ENCODE results near the gene PITPNB. TPM values are rescaled to one million over a fixed set of nuclear protein-coding genes. Genes with fewer than 3 reads are reported as not detected.

PITPNB gene
- total RNA-seq, 1 donor from 2014 or later, result 93.0 TPM

DNA sequence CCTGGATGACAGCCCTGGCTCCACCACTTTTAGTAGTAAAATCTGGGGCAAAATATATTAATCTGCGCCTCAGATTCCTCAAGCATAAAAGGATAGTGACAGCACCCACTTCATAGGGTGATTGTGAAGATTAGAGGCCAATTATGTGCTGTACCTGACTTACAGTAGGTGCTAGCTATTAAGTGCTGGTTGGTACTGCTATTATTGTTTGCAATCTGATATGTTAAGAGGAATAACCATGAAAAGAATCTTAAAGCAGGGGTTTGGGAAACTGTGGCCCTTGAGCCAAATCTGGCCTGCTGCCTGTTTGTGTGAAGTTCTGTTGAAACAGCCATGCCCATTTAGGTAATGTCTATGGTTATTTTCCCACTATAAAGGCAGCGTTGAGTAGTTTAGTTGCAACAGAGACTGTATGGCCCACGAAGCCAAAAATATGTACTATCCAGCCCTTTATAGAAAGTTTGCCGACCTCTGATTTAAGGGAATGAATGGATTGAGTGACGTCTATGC lies 72.8 kb downstream of the PITPNB start:
- Mint-ChIP-seq H3K4me3 (no peak overlapping the region), H3K9me3 (no peaks in the 10 kb centered on the region), H3K36me3 (peaks cover 19% of the 10 kb centered on the region), H3K4me1 (peaks cover 65% of the 10 kb centered on the region), H3K27me3 (ENCODE audit: low read depth) (no peaks in the 10 kb centered on the region), H3K27ac (peak overlapping the region; percentile 94)
- no peak for TF ChIP-seq CTCF (IDR thresholded peaks at IDR 0.05; ENCODE audit: unreplicated experiment)
- DNase-seq (ENCODE audit: low spot score in 2 of 2, unreplicated experiment in 2 of 2), result no peak

DNA sequence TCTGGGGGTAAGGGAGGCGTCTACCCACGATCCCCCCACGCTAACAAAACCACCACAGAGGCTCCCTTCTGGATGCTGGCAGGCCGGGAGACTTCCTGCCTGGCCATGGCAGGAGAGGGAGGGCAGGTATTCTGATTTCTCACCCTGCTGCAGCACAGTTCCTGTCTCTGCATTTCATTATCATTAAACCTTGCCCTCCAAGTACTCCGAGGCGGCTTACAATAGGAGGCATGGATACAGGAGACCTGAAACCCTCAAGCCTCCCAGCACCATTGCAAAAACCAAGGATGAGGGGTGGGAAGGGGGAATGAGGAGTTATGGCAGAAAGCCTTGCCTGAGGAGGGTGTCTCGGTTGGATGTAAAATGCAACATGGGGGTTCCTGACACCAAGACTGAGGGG lies 73.4 kb downstream of the PITPNB start:
- no peaks in the 10 kb centered on the region for H3K27me3 Mint-ChIP-seq (ENCODE audit: low read depth)
- TF ChIP-seq CTCF (IDR thresholded peaks at IDR 0.05; ENCODE audit: unreplicated experiment), result no peak
- H3K9me3 Mint-ChIP-seq, result no peaks in the 10 kb centered on the region
- peaks cover 64% of the 10 kb centered on the region for H3K4me1 Mint-ChIP-seq
- DNase-seq (ENCODE audit: low spot score in 2 of 2, unreplicated experiment in 2 of 2), result no peak
- H3K4me3 Mint-ChIP-seq, result no peak overlapping the region
- peak overlapping the region; percentile 94 for H3K27ac Mint-ChIP-seq
- H3K36me3 Mint-ChIP-seq, result peaks cover 16% of the 10 kb centered on the region

DNA sequence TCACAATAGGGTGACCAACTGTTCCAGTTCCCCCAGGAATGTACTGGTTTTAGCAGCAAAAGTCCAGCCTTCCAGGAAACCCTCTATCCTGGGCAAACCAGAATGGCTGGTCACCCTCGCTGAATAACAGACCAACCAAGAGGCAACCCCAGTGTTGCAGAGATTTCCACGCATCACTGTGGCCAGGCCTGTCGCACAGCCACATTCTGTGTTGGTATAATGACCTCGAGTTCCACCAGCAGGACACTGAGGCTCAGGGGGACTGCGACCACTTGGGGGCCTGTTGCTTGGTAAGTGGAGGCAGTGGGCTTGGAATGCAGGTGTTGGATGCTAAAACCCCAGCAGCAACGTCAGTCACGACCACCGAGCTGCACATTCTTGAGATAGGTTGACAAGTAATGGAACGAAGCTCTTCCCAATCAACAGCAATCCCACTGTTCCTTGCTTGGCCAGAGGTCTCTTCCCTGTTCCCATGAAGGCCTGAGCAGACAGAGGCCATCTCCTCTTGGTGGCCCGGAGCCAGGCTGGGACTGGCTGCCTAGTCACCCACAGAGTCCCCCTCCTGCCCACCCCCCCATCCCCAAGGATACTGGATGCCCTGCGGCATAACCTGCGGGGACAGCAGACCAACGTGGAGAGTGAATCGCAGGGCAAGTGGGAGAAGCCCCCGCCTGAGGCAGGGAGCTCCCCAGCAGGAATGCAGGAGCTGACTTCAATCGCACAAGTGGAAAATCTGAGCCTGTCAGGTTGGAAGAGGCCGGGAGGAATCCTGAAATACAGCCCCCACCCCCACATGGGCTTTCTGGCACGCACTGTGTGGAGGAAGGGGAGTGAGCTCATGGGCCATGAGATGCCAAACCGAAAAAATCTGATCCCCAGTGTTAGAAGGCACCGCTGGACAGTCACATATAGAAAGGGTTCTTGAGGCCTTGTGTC lies 74.1 kb downstream of the PITPNB start:
- peaks cover 16% of the 10 kb centered on the region for H3K36me3 Mint-ChIP-seq
- DNase-seq (ENCODE audit: low spot score in 2 of 2, unreplicated experiment in 2 of 2), result peak in 1 of 2 experiments; percentile 54
- no peaks in the 10 kb centered on the region for H3K9me3 Mint-ChIP-seq
- peak overlapping the region; percentile 94 for H3K27ac Mint-ChIP-seq
- no peak overlapping the region for H3K4me3 Mint-ChIP-seq
- peaks cover 59% of the 10 kb centered on the region for H3K4me1 Mint-ChIP-seq
- H3K27me3 Mint-ChIP-seq (ENCODE audit: low read depth), result no peaks in the 10 kb centered on the region
- TF ChIP-seq CTCF (IDR thresholded peaks at IDR 0.05; ENCODE audit: unreplicated experiment), result no peak

DNA sequence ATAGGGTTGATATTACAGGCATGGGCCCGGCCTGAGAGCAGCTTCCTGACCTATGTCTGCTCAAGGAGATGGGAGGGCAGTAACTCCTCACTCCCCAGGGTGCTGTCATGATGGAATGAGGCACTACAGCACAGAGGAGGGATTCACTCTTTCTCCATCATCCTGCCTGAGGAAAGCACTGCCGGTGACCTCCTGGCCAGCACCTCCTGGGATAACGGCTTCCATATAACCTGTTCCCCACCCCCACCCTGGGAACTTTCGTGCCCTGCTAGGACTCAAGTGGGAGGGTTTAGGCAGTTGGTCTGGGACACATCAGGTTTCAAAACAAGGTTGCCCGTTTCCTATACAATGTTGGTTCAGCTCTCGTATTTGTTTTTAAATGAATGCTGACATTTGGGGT lies 74.8 kb downstream of the PITPNB start:
- Mint-ChIP-seq H3K36me3 (peaks cover 13% of the 10 kb centered on the region), H3K27me3 (ENCODE audit: low read depth) (no peaks in the 10 kb centered on the region), H3K4me3 (no peak overlapping the region), H3K27ac (no peak overlapping the region), H3K9me3 (no peaks in the 10 kb centered on the region), H3K4me1 (peaks cover 53% of the 10 kb centered on the region)
- TF ChIP-seq CTCF (IDR thresholded peaks at IDR 0.05; ENCODE audit: unreplicated experiment), result no peak
- peak in 1 of 2 experiments; percentile 17 for DNase-seq (ENCODE audit: low spot score in 2 of 2, unreplicated experiment in 2 of 2)

DNA sequence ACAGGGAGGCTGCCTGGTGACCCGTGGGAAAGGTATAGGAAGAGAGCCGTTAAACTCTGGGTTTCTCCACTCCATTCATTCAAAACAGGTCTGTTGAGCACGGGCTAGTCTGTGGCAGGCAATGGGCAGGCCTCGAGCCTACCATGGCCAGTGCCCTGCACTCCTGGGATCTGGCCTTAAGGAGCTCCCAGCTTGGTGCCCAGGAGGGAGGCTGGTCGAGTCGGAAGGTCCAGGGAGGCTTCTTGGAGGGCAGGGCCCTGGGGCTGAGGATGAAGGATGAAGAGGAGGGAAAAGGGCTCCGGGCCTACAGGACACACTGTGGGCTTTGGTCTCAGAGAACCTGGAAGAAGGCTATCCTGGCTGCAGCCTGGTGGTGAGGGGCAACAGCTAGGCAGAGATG lies 75.6 kb downstream of the PITPNB start:
- no peak for DNase-seq (ENCODE audit: low spot score in 2 of 2, unreplicated experiment in 2 of 2)
- no peak for TF ChIP-seq CTCF (IDR thresholded peaks at IDR 0.05; ENCODE audit: unreplicated experiment)

More for the DNA sequence above, 75.6 kb downstream of the PITPNB start:
- Mint-ChIP-seq H3K9me3 (no peaks in the 10 kb centered on the region), H3K27ac (peak overlapping the region; percentile 59), H3K4me3 (no peak overlapping the region), H3K27me3 (ENCODE audit: low read depth) (no peaks in the 10 kb centered on the region), H3K4me1 (peaks cover 49% of the 10 kb centered on the region), H3K36me3 (peaks cover 9% of the 10 kb centered on the region)
